Adipose tissue (tissue), 3 donors: ENCODE measurements around the gene SPEN. TPM values are rescaled to one million over a fixed set of nuclear protein-coding genes. Genes with fewer than 3 reads are reported as not detected.
"Not testable (repeated sequence)": the region's sequence is repeated elsewhere in the genome, so short reads cannot be mapped to it uniquely, and the experiment has no call there.

Experiments
- H3K27ac ChIP-seq: one replicate; pipeline ENCODE4 v1.5.1; 2013; ENCODE audit warnings: low read depth, low read length
- WGBS, 3 donors: extraction: QIAGEN DNeasy Blood & Tissue Kit; methylation state at CpG; one replicate each; pipeline ENCODE4 v1.1.7; 2013; 5-methylcytosine and 5-hydroxymethylcytosine counted together
- polyA plus RNA-seq, 3 donors: library from polyadenylated mRNA; stranded (reverse); fragments of 200-250 nt; gene quantifications; one replicate each; pipeline ENCODE4 v1.2.3, GENCODE V29; 2013
- donor health status: healthy with polysubstance abuse.
- donor health status: Bipolar disorder and iron deficiency.
- donor health status: healthy.

Gene SPEN
- polyA plus RNA-seq, 3 donors: 15.7 to 28.8 (median 20.2) TPM

- H3K27ac ChIP-seq: no peak overlapping the region
- WGBS, 3 donors: 42 to 73% (median 64%) methylated on average over 24 of the region's 24 CpGs
Measured at GRCh38 chr1:15833069-15833679, 14.3 kb upstream of the SPEN start.

- WGBS, 3 donors: 0 to 1% (median 1%) methylated on average over 10 of the region's 10 CpGs
- H3K27ac ChIP-seq: no peak overlapping the region
Measured at GRCh38 chr1:15833842-15834405, 13.6 kb upstream of the SPEN start.

- H3K27ac ChIP-seq: peak overlapping the region; percentile 92
- 0 to 1% (median 0%) methylated on average over 61 to 77 of the region's 77 CpGs for WGBS, 3 donors
Measured at GRCh38 chr1:15834406-15835204, 12.9 kb upstream of the SPEN start.

GRCh38 chr1:15835205-15835740 is 12.2 kb upstream of the SPEN start:
- H3K27ac ChIP-seq: peak overlapping the region; percentile 92
- WGBS, 3 donors: 0% methylated on average over 34 to 37 of the region's 37 CpGs

GRCh38 chr1:15835741-15836510 is 11.6 kb upstream of the SPEN start:
- WGBS, 3 donors: 1 to 3% (median 2%) methylated on average over 63 to 66 of the region's 66 CpGs

GRCh38 chr1:15836511-15836771 is 11.1 kb upstream of the SPEN start:
- WGBS, 3 donors: 75 to 79% (median 77%) methylated on average over 14 of the region's 14 CpGs
- not testable (repeated sequence) for H3K27ac ChIP-seq

More at GRCh38 chr1:15835741-15836510, 11.6 kb upstream of the SPEN start:
- peak overlapping the region; percentile 92 for H3K27ac ChIP-seq

- no peak overlapping the region for H3K27ac ChIP-seq
- 35 to 59% (median 39%) methylated on average over 58 to 62 of the region's 62 CpGs for WGBS, 3 donors
Measured at GRCh38 chr1:15836772-15837669, 10.5 kb upstream of the SPEN start.

- no peak overlapping the region for H3K27ac ChIP-seq
- WGBS, 3 donors: 87 to 94% (median 92%) methylated on average over 7 of the region's 7 CpGs
Measured at GRCh38 chr1:15837931-15838330, 9.6 kb upstream of the SPEN start.

GRCh38 chr1:15838721-15839120 is 8.8 kb upstream of the SPEN start:
- H3K27ac ChIP-seq: no peak overlapping the region
- WGBS, 3 donors: 89 to 93% (median 92%) methylated on average over 4 of the region's 4 CpGs

- 55 to 73% (median 63%) methylated on average over 3 of the region's 3 CpGs for WGBS, 3 donors
- H3K27ac ChIP-seq: no peak overlapping the region
Measured at GRCh38 chr1:15843826-15844572, 3.5 kb upstream of the SPEN start.

GRCh38 chr1:15846056-15846455 is 1.5 kb upstream of the SPEN start:
- WGBS, 3 donors: 96 to 98% (median 97%) methylated on average over 11 of the region's 11 CpGs
- not testable (repeated sequence) for H3K27ac ChIP-seq

GRCh38 chr1:15847893-15848142 is 311 bp downstream of the SPEN start:
- WGBS, 3 donors: 0% methylated on average over 5 to 34 of the region's 34 CpGs
- H3K27ac ChIP-seq: peak overlapping the region; percentile 78

- H3K27ac ChIP-seq: peak overlapping the region; percentile 78
- WGBS, 3 donors: 0% methylated on average over 81 to 104 of the region's 104 CpGs
Measured at GRCh38 chr1:15848143-15848928, 829 bp downstream of the SPEN start.

GRCh38 chr1:15848929-15849774 is 1.6 kb downstream of the SPEN start:
- H3K27ac ChIP-seq: peak overlapping the region; percentile 76
- 0 to 1% (median 1%) methylated on average over 39 to 44 of the region's 44 CpGs for WGBS, 3 donors

- peak overlapping the region; percentile 76 for H3K27ac ChIP-seq
- 0 to 1% (median 1%) methylated on average over 16 of the region's 16 CpGs for WGBS, 3 donors
Measured at GRCh38 chr1:15849775-15850324, 2.3 kb downstream of the SPEN start.
